GM10847 (cell line): ENCODE data around the gene FUT1.

Source experiments
- POLR2A ChIP-seq: IDR thresholded peaks from 2 replicates; pipeline ENCODE4 v1.6.1; 2011; ENCODE audit not compliant: insufficient read length; ENCODE audit errors: extremely low read depth

FUT1 gene

GRCh38 chr19:48749571-48750198 is 2.8 kb downstream of the FUT1 start:
- no peak for TF ChIP-seq POLR2A

GRCh38 chr19:48746738-48747575 is 5.5 kb downstream of the FUT1 start, which contains the start of gene IZUMO1:
IZUMO1 (minus strand) TSS chr19:48746909; CDS start chr19:48745859, 1,050 bp downstream.
- no peak for TF ChIP-seq POLR2A

- TF ChIP-seq POLR2A, result no peak
These were observed 6.3 kb downstream of the FUT1 start for GRCh38 chr19:48746110-48746509.

DNA sequence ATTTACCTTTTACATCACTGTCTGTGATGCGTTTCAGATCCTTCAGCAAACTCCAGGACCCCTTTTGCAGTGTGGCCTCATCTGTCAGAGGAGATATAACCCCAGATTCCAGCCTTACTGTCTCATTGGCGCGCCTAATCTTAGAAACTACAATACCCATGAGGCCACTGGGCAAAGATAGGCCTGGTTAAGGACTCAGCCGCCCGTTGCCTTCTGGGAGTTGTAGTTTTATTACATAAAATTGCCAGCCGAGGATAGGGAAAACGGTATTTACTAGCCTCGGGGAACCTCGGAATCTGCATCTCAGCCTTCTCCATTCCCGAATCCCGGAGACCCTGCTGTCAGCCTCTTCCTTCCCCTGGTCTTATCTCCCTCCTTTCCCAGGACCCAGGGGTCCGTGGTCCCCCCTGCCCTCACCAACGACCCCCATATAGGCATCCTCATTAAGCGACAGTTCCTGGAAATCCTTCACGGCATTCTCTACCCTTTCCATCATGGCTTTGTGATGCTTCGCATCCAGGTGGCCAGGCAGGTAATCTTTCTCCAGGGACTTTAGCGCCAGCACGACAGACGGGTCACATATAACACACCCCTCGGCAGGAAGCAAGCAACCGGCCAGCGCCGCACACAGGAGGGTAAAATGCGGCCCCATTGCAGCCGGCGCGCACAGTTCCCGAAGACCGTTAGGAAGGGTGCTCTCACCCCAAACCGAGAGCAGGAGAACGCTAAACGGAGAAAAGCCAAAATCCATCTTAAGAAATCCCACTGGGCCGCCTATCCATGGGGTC is 7.0 kb downstream of the FUT1 start:
- no peak for TF ChIP-seq POLR2A

GRCh38 chr19:48742096-48742495 is 10.3 kb downstream of the FUT1 start:
- TF ChIP-seq POLR2A, result no peak

- TF ChIP-seq POLR2A, result no peak
These were observed 11.1 kb downstream of the FUT1 start for GRCh38 chr19:48741129-48741999.

DNA sequence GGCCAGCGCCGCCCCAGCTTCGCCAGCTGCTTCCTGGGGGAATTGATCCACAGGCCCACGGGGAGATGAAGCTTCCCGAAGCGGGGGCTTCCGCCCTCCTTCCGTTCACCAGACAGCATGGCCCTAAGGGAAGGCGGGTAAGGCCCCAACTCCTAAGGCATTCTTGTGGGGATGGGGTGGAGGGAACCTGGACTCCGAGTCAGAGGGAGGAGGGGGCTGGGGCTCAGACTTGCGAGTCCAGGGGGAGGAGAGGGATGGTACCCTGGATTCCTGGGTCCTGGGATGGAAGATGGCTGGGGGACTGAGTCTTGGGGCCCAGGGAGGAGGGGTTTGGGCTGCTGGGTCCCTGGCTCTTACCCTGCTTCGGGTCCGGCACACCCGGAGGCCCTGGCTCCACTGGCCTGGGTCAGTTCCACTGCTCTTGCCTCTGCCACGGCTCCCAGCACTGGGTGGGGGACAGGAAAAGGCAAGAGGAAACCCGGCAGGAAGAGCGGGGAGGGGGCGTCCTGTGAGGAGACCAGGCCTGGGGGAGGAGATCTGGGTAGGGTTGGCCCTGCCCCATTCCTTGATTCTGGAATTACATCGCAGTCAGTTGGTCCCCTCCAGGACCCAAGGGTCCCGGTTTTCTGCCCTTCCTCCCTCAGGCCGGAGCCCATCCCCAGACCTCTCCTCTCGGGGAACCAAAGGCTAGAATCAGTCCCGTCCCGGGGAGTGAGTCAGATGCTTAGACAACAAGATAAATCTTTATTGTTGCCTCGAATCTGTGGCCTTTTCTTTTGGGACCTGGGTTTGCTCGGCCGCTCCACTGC is 12.1 kb downstream of the FUT1 start, which contains the start of gene RASIP1:
Gene RASIP1 (minus strand): TSS at position 447 of the 809 bp plus-strand sequence. CDS start 328 bp downstream, at position 119.
- TF ChIP-seq POLR2A, result no peak

- TF ChIP-seq POLR2A, result no peak
These were observed 12.9 kb downstream of the FUT1 start for GRCh38 chr19:48739404-48740163.

DNA sequence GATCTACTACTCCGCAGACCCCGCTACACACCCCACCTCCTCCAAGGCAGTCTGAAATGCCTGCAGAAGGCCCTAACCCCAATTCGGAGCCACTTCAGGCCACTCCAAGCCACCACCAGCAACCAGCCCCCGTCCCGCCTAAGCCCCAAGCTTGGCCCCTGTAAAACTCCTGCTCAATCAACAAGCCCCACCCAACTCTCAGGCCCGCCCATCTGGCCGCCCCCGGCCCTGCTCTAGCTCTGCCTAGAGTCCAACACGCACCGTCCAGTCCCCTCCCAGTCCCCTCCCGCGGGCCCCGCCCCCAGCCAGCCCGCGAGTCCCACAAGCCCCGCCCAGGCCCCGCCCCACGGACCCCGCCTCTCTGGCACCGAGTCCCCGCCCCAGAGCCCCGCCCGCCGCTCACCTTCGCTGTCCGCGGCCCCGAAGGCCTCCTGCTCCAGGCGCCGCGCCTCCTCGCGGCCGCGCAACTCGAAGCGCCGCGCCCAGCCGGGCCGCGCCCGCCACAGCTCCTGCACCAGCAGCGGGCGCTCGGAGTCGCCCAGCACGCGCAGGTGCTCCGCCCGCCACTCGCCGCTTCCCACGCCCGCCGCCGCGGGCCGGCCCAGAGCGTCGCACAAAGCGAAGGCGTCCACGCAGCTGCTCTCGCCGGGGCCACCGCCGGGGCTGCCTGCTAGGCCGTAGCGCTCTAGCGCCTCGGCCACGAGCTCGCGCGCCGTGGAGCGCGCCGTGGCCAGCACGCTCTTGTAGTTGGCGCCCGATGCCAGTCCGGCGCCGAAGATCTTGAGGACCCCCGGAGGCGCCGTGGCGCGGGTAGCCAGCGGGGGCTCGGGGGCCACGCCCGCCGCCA is 13.7 kb downstream of the FUT1 start:
- no peak for TF ChIP-seq POLR2A

DNA sequence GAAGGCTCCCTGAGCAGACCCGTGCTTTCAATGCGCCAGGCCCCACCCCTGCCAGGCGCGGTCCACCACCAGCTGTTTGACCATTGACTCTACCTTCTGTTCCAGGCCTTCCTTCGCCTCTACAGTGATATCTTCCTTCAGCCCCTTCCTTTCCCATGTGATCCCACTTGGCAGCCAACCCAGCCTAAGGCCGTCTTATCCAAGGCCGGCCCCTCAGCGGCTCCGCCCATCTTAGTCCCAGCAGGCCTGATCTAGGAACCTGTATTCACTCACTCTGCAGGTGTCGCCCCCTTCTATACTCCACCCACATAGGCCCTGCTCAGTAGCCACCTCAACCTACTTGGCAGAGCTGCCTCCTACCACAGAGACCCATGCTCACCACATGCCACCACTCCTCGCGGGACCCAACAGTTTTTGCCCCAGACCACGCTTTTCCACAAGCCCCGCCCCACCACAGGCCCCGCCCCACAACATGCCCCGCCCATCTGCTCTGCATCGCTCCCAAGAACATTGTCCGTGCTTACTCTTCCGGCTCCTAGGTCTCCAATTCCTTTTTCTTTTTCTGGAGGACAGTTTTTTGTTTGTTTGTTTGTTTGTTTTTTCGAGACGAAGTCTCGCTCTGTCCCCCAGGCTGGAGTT is 15.0 kb downstream of the FUT1 start:
- no peak for TF ChIP-seq POLR2A

DNA sequence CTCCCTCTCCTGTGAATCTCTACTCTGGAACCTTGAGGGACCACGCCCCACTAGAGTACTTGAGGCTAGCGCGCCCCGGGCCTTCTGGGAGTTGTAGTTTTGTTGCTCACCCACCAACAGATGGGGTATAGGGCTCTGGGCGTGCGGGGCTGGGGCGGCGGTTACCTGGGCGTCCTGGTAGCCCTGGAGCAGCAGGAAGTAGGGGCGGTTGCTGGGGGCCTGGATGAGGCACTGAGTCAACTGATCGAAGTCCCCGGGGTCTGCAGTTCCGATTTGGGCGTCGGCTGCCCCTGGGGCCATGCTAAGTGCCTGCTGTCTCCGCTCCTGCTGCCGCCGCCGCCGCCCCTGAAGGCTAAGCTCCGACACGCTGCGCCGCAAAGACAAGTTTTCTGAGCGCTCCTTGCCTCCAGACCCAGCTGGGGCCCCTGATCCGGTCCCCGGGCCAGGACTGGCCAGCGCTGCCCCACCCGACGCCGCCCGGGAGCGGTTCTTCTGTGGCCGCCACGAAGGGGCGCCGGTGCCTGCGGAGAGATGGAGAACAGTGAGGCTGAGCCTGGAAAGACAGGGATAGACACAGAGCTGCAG is 17.3 kb downstream of the FUT1 start:
- TF ChIP-seq POLR2A, result no peak

DNA sequence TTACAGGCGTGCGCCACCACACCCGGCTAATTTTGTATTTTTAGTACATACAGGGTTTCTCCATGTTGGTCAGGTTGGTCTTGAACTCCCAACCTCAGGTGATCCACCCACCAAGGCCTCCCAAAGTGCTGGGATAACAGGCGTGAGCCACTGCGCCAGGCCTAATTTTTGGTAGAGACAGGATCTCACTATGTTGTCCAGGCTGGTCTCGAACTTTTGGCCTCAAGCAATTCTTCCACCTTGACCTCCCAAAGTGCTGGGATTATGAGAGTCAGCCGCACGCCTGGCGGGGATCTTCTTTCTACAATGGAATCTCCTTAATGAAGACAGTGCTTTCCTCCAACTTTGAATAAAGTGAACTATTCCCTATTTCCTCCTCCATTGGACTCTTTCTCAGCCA is 17.8 kb downstream of the FUT1 start:
- no peak for TF ChIP-seq POLR2A

- no peak for TF ChIP-seq POLR2A
These were observed 21.0 kb downstream of the FUT1 start for GRCh38 chr19:48731452-48731851.
